GM21515 (cell line): ENCODE measurements around the gene DENND1A.

Source experiments
- ATAC-seq: cut with Tn5 transposase; IDR thresholded peaks from one replicate; pipeline ENCODE4 v1.9.1; 2021; ENCODE audit not compliant: unreplicated experiment

The DENND1A gene

DNA sequence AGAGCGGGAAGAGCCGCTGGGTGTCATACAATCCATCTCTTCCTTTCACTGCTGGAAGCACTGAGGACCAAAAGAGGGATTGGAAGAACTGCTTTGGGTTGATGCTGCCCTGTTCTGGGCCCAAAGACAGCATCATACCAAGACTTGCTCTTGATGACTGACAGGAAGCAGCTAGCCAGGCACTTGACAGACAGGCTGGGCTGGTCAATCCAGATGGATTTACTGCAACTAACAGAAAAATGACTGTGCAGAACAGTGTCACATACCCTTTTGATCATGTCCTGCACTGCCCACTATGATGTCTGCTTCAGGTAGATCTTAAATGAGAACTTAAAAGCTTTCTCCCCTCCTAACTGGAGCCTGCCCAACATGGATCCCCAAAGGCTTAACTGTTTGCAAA, 416.4 kb downstream of the DENND1A start:
- ATAC-seq = no peak

DNA sequence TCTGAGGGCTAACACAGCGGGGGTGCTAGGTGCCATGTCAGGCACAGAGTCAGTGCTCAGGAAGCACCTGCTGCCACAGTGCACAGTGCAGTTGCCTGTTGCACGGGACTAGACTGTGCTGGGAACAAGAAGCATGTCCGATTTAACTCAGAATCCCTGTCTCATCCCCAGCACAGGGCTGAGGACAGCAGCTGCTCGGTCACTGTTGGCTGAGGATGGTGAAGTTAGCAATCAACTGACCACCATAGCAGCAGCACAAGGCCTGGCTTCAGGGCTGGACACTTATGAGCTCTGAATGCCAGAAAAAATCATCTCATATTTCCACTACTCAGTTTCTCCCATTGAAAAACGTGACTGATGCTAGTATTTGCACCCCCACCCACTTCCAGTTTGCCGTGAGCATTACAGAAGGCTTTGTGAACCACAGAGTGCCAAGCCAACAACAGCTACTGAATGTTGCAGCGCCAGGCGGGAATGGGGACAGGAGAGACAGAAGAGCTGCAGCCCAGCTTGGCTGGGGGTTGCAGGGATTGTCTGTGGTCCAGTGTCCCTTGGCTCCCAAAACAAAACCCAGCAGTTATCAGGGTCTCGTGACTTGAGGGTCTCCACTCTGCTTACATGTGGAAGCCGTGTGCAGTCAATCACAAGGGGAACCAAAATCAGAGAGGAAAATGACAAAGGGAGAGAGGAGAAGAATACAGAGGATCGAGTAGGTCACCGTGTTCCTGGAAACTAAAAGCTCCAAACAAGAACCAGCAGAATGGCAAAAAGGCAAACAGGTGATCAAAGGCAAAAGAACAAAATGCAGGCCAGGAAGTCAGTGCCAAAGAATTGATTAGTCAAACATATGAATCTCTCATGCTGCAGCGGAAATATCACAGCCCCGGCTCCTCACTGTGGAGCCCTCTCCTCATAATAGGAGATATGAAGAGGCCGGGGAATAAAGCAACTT, 418.3 kb downstream of the DENND1A start:
- ATAC-seq = no peak

DNA sequence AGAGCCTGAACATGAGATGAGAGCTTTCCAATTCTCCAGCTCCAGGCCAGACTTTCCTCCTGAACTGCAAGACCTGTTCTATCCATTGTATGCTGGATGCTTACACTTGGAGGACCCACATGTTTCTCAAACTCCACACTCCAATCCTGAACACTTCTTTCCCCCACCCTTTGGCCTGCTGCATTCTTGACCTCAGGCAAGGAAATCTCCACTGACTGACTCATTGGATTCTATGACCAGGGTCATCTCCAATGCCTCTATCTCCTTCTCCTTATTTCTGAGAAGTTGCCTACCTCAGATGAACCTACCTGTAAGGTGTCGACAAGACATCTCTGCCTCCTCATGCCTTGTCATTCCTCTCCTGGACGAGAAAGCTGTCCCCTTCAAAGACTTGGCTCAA, 420.3 kb downstream of the DENND1A start:
- ATAC-seq = no peak

DNA sequence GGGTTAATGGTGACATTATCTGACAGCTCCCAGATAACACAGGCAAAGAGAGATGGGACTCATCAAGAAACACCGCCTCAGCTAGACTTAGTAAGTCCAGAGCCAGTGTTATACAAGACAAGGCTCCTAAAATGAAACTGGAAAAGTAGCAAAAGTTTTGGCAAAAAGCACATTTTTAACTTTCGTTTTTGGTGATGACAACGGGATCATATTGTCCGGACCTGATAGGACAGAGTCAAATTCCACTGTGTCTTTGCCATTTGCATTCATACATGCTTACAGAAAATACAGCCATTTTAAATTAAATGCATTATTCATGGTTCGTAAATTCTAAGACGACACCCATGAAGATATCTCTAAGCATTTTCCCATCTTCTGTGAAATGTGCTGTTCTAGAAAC, 421.9 kb downstream of the DENND1A start:
- ATAC-seq = no peak

DNA sequence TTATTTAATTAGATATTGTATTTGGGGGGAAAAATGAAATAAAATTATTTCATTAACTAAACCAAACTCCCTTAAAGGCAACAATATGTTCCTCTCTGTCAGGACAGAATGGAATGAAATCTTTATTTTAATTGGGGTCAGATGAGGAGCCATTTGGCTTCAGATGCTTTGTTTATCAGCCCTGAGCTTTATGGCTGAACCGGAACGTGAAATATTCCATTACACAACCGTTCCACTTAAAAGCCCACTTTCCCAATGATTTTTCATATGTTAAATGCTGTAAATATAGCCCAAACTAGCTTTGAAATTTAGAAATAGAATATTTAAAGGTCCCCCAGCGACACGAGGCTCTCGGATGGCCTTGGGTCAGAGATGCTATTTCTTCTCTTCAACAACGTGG, 424.4 kb downstream of the DENND1A start:
- ATAC-seq = no peak

DNA sequence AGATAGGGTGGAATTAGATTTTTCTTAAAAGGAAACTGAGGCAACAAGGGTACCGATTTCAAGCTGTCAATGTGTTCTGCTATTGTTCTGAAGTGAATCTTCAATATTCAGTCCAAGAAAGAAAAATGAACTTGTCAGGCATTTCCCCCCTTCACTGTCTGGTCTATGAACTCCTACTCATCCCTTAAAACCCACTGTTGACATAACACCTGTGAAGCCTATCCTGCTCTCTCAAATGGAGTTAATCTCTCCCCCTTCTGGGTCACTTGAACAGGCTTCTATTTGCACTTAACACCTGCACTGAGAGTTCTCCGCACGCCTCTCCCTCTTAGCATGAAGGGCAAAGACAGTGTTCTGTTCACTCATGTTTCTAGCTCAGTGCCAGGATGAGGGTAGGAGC, 429.6 kb downstream of the DENND1A start:
- ATAC-seq = no peak

DNA sequence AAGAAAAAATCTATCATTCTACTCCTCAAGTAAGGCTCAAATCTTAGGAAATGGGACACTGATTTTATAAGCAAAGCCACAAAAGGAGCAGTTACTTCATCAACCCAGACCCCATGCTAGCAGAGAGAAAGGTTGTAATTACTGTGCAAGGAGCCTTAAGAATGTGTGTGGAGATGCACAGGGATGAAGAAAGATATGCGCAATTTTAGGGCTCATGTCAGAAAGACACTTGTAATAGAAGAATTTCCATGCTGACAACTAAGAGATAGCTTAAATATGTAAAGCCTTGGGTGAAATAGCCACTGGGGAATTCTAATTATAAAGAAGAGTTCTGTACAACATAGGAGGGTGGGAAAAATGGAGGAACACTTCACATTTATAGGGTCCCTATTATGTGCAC, 432.1 kb downstream of the DENND1A start:
- no peak for ATAC-seq

DNA sequence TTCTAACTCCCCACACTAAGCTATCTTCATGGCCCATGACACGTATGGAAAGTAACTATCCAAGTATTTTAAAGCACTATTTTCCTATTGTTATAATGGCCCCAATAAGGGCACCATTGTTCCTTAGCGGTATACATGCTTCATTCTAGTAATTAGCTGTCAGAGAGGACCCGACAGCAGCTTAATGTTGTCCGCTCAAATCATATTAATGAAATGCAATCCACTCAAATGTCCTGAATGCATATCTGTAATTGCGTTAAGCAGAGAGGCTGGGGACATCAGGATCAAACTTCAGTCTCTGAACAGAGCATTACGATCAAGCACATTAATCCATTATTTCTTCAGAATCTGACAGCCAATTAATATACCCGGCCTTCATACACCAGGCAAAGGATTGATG, 434.2 kb downstream of the DENND1A start:
- ATAC-seq = no peak

DNA sequence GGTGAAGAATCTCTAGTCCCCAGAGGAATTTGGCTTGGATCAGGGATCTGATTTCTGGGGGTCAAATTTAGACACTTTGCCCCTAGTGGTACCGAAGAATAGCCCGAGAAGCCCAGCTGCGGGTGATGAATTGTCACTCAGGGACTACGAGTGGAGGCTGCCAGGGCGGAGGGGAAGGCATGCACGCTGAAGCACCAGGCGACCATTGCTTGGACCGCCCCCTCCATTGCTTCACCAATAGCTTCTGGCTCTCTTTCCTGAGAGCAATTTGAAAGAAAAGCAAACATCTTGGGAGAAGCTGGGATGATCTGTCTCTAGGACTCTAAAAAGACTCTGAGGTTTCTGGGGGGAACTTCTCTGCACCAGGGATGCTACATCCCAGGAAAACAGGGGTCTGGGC, 436.3 kb downstream of the DENND1A start:
- ATAC-seq = no peak

DNA sequence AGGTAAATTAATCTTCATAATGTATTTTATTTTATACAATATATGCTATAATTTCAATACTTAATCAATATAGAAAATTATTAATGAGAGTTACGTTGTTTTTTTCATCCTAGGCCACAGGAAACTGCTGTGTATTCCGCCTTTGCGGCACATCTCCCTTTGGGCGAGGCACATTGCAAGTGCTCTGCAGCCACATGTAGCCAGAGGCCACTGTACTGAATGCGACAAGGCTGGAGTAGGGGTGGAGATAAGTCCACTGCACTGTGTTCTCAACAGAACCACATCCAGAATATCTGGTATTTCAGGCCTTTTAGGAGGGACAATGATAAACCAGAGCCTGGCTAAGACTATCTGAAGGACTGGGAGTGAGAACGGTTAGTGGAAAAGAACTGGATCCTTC, 439.2 kb downstream of the DENND1A start:
- no peak for ATAC-seq

DNA sequence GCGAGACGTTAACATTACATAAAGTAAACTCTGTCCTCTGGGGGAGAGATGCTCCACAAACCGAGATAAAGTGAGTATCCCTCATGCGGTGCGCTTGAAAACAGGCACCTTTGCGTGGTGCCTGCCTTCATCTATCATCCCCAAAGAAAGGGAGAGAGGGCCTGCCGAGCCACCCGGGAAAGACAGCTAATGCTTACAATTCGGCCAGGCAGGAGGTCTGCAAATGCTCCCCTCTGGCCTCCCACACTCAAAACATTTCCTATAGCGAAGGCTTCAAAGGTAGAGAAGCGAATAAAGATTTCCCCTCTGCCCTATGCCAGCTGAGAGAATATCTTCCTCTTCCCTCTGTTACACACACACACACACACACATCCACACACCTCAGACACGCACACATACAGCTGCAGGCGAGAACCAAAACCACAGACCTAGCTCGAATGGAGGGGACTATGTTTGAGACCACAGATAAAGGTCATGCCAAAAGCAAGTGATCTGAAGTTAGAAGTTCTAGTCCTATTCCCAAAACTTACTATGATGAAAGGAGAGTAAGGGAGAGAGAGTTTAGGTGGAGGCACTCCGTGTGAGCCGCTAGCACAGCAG, 441.1 kb downstream of the DENND1A start:
- no peak for ATAC-seq

DNA sequence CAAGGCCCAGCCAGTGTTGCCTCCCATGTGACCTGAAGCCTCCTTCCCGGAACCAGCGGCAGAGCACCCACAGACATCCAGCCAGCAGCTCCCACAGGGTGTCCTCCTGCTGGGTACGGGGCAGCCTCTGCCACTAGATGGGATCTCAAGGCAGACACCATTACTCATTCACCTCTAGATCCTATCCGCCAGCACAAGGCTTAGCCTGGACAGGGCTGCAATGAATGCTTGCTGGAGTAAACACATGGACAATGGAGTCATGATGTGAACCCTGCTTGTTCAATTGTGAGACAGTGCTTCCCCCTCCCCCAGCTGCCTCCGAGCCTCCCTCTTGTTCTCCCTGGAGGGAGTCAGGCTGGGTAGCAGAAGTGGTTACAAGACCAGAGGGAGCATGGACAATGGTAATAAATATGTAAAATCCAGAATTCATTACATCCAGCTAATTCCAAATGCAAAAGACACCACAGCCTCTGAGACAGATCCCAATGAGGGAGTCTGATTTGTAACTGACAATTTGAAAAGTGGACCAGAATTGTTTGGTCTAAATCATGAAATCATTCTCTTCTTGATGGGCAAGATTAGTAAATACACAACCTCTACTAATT, 441.9 kb downstream of the DENND1A start:
- ATAC-seq = no peak

DNA sequence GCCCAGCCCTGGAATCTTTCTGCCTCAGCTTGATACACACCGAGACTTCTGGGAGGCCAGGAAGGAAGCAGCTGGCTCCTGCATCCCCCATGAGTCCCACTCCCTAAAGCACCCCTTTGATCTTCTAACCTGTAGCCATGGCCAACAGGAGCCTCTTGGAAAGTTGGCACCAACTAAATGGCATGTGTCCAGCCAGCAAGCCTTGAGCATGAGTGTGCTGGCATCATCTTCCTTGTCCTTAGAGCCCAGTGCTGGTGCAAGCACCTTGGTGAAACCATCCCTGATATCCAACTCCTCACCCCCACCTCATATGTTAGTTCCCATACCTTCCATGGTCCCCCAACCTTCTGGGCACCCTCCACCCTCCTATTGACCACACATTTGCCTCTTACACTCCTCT, 443.5 kb downstream of the DENND1A start:
- no peak for ATAC-seq

DNA sequence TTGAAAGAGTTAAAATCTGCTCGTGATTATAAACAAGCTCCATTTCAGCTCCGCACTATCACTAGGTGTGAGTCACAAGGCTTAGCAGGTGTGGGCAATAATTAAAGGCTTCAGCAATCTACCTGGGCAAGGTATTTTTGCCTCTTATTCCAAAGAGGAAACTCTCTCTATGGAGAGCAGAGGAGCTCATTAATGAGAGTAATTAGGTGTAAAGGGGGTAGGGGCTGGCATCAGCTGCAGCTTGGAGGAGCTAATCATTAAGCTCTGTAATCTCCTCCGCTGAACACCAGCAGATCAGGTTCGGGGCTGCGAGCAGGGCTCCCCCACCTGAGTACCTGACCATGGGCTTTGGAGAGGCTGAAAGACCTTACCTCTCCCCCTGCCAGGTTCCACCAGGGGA, 444.7 kb downstream of the DENND1A start:
- no peak for ATAC-seq

DNA sequence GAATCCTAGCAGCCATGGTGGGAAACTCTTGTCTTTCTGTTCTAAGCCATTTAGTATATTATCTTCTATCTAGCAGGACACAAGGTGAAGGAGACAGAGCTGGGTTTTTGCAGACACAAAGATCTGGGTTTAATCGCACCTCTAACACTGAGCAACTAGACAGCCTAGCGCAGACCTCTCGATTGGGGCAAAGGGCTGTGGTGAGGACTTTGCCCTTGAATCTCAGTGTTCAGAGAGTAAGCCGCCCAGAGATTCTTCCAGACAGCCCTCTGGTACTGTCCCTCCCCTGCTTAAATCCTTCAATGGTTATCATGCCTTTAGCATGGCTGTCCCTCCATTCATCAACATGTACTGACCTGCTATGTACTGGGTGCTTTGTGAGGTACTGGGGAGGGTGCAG, 445.8 kb downstream of the DENND1A start:
- no peak for ATAC-seq

DNA sequence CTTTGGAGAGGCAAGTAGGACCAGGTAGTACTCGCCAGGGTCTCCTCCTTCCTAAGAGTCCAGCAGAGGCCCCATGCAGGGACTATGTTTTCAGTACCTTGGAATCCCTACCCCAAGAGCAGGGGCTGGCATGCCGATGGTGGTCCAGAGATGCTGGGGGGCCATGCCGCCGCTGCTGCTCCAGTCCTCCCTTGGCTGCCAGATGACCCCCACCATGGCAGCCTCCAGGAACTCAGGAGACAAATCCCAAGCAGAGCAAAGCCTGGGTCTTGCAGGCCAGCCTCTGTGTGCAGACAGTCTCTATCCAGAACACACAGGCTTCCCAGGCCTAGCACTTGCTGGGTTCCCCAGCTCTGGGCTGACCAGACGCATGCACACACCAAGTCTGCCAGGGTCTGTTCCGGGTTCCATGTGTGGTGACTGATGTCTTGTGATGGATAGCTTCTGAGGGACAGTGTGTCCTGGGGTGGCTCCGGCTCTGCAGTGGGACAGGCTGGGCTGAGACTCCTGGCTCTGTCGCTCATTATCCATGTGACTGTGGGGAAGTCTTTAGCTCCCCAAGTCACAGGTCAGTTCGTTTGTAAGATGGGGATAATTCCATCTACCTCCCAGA, 446.6 kb downstream of the DENND1A start:
- ATAC-seq = no peak

DNA sequence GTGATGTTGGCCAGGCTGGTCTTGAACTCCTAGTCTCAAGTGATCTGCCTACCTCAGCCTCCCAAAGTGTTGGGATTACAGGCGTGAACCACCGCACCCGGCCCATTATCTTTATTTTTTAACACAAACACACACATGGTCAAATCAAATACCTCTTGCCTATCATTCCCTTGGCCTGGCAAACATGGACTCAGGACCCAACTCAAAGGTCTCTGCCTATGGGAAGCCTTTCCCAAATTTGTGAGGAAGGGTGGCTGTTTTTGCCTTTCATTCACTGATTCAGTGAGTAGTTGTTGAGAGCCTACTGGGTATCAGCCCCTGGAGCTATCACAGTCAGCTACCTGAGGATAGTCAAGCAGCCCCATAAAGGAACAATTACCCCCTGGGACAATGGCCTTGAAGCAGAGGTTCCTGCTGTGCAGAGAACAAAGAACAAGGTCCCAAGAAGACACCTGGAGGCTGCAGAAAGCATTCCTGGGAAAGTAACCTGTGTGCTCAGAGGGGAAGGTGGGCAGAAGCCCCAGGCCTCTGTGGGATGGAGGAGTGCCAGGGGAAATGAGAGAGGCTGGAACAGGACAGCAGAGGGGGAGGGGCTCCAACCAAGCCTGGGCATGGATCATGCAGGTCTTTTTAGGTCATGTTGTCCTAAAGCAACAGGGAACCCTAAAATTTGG, 447.5 kb downstream of the DENND1A start:
- no peak for ATAC-seq

DNA sequence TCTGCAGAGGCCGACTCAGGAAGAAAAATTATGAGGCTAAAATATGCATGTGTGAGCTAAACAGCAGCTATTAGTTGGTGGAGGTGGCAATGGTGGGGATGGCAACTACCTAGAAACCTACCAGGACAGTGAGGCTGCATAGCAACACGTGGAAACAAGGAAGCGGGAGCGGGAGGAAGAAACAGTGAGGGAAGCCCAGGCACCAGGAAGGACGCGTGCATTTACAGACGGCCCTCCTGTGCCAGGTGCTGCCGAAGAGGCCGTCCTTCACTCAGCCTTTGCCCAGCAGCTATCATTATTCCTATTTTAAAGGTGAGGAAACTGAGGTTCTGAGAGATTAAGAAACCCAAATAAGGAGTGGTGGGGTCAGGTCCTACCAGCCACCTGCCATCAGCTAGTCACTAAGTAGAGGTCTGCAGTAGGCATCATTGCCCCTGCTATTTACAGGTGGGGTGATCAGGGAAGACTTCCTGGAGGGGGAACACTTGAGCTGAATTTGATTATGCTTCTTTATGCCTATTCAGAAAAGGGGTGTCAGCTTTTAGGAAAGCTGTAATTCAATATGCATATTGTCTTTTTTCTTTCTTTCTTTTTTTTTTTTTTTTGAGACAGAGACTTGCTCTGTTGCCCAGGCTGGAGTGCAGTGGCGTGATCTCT, 448.6 kb downstream of the DENND1A start:
- ATAC-seq = no peak

DNA sequence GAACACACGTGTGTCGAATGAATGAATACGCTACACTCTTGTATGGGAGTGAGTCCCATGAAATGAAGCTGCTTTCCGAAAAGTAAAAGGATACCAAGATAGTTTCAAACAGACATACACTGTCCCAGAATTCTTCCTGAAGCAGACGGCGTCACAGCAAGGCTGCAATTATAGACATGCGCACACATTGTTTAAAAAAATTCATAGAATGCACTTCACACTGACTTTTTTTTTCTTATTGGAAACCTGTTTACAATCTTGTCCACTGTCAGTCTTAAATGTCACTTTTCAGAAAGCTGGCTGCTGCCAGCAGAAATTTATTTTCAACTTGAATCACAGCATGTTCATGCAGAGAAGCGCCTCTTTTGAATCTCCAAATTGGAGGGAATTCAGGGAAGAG, 449.1 kb downstream of the DENND1A start:
- no peak for ATAC-seq

DNA sequence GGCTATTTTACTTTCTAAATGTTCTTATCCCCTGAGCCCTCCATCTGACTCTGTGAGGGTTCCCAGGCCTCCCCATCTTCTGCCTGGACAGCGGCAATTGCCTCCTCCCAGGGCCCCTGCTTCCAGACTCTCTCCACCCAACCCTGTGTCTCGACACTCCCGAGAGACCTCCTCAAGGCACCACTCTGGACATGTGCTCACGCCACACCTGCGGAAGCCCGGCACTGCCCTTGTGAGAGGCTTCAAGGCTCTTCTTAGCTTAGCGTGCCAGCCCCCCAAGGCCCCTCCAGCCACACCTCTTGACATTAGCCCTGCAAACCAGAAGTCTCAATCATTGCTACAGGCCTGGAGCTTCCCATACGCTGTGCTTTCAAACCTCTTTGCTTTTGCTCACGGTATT, 449.8 kb downstream of the DENND1A start:
- ATAC-seq = no peak
